HG03060 (cell line): ENCODE measurements around the gene CERK.
"Not testable (repeated sequence)": the region's sequence is repeated elsewhere in the genome, so short reads cannot be mapped to it uniquely, and the experiment has no call there.

ENCODE experiments used
- ATAC-seq: cut with Tn5 transposase; IDR thresholded peaks from one replicate; pipeline ENCODE4 v1.9.1; 2021; ENCODE audit warnings: low read depth, moderate number of reproducible peaks; ENCODE audit not compliant: unreplicated experiment

CERK gene

DNA sequence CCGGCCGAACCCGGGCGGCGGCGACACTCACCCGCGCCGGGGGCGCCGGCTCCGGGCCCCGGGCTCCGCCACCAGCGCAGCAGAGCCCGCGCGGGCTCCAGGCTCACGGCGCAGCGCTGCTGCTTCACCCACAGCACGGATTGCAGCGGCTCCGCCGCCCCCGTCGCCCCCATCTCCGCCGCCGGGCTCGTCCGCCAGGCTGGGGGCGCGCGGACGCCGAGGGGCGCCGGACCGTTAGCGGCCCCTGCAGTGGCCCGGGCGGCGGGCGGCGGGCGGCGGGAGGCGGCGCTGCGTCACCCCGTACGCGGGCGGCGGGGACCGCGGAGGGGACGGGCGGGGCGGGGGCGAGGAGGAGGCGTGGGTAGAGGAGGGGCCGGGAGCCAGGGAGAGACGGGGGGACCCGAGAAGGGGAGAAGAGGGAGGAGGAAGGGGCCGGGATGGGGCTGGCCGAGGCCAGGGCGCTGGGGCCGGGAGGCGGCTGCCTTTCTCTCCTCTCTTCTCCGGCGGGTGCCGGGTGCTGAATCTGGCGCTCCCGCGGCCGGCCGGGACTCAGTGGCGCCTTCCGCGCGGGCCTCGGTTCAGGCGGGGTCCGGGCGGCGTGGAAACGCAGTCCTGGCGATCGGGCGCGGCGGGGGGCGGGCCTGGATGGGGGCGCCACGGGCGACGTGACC, at the start of gene CERK:
Gene CERK (minus strand): TSS at position 277 of the 671 bp plus-strand sequence. CDS start 104 bp downstream, at position 173.
- no peak for ATAC-seq

DNA sequence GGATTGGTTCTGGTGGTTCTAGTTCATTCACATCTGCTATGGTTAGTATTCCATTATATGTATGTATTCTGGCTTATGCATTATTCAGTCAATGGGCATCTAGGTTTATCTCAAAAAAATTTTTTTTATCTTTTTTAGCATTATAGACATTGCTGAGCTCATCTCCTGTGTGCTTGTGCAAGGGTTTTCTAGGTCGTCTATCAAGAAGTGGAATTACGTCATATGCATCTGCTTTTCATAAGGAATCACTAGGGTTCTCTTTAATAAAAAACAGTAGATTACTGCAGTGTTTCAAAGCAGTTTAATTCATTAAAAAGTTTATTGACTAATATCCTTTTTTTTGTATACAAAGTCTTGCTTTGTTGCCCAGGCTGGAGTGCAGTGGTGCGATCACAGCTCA, 45.7 kb upstream of the CERK start:
- ATAC-seq: no peak

DNA sequence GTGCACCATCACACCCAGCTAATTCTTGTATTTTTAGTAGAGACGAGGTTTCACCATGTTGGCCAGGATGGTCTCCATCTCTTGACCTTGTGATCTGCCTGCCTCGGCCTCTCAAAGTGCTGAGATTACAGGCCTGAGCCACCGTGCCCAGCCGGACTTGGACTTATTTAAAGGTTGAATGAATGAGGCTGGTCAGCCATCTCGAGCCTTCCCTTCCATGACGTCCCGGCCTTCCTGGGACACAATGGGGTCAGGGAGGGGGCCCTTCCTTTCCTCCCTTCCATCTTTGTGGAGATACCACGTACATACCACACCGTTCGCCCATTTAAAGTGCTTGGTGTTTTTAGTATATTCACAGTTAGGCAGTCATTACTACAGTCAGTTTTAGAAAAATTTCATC, 44.1 kb upstream of the CERK start:
- ATAC-seq: not testable (repeated sequence)

DNA sequence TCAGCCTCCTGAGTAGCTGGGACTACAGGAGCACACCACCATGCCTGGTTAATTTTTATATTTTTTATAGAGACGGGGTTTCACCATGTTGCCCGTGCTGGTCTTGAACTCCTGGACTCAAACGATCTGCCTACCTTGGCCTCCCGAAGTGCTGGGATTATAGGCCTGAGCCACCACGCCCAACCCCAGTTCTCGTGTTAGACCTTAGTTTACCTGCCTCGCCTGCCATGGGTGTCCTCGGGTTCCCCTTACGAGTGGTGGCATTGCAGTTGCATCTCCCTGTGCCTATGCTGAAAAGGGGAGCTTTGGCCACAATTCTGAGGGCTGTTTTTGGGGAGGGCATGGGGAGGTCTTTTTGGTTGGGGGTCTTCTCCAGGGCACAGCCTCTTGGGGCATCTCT, 43.2 kb upstream of the CERK start:
- ATAC-seq: no peak

DNA sequence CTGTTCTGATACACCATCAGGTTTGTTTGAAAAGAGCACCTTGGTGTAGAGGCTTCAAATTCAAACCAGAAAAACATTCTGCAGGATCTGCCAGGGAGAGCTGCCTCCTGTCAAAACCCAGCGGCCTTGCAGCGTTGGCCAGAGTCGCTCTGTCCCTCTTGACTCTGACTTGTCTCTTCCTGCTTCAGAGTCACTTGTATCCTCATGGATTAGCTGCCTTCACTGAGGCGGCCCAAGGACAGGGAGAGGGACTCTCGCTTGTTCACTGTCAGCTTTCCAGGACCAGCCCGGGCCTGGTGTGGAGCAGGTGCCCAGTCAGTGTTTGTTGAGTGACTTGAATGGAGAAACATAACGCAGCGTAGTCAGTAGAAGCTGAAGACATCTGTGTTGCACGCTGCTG, 42.4 kb upstream of the CERK start:
- no peak for ATAC-seq

GRCh38 chr22:46779651-46780050, 41.6 kb upstream of the CERK start:
- no peak for ATAC-seq

DNA sequence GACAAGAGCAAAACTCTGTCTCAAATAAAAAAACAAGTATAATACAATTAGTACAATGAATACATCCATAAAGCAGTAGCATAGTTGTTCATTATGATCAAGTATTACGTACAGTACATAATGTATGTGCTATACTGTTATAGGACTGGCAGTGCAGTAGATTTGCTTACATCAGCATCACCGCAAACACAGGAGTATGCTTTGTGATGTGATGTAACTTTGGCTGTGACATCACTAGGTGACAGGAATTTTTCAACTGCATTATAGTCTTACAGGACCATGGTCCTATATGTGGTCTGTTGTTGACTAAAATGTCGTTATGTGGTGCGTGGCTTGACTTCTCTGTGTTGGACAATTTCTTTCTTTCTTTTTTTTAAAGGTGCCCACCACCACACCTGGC, 41.0 kb upstream of the CERK start:
- no peak for ATAC-seq

GRCh38 chr22:46777609-46777970, 39.5 kb upstream of the CERK start:
- no peak for ATAC-seq

GRCh38 chr22:46776876-46777608, 39.0 kb upstream of the CERK start:
- ATAC-seq: no peak

- no peak for ATAC-seq
Observed at GRCh38 chr22:46775850-46776826, 38.1 kb upstream of the CERK start.

DNA sequence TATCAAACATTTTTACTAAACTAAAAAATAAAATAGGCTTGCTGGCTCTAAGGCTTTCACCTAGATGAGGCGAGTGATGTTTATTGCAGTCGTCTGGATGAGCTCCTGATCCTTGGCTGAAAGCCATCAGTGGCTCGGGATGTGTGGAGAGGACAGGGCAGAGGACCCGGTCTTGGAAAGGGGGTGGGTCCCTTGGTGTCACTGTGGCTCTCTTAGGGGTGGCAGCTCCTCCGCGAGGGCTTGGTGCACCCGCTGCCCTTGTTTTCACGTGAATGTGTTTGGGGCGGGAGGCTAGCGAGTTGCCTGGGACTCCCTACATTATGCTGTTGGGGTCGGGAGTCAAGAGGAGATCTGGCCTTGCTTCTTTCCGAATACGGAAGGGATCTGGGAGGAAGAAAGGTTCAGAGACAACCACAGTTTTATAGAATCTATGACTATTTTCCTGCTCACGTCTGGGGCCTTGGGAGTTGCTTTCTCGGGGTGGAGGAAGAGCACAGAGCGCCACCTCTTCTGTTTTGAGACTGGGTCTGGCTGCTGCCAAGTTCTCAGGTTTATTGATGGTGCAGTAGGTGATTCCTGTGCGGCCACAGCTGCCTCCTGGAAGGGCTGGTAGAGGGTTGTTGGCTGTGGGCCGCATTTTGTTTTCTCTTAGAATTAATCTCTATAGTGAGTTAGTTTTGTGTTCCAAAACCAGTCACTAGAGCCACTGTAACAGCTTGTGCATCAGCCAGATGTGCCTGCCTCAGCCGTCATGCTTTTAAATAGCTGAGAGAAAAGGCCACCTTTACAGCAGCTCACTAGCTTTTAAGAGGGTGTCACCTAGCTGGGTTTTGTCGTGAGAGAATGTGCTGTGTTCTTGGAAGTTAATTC, 37.2 kb upstream of the CERK start:
- ATAC-seq: no peak

- peak; percentile 15 for ATAC-seq
Observed at GRCh38 chr22:46774253-46774979, 36.4 kb upstream of the CERK start.

GRCh38 chr22:46773076-46773475, 35.0 kb upstream of the CERK start:
- ATAC-seq: no peak

GRCh38 chr22:46770726-46771125, 32.7 kb upstream of the CERK start:
- no peak for ATAC-seq

DNA sequence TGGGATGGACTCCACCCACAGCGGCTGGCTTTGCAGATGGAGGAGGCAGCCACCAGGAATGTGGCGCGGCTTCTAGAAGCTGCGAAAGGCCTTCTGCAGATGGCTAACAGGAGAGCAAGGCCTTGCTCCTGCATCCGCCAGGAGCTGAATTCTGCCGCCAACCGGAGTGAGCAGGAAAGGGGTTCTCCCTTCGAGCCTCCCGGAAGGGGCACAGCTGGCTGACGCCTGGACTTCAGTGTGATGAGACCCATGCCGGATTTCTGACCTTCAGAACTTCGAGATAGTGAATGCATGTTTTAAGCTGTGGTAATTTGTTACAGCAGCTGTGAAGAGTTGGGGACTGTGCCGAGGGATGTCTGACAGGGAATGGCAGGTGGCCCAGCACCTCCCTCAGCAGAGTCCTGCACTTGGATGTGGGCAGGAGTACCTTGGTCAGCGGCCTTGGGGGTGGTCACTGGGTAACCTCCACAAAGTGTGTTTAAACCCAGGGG, 32.1 kb upstream of the CERK start:
- no peak for ATAC-seq

- no peak for ATAC-seq
Observed at GRCh38 chr22:46769706-46770105, 31.7 kb upstream of the CERK start.

DNA sequence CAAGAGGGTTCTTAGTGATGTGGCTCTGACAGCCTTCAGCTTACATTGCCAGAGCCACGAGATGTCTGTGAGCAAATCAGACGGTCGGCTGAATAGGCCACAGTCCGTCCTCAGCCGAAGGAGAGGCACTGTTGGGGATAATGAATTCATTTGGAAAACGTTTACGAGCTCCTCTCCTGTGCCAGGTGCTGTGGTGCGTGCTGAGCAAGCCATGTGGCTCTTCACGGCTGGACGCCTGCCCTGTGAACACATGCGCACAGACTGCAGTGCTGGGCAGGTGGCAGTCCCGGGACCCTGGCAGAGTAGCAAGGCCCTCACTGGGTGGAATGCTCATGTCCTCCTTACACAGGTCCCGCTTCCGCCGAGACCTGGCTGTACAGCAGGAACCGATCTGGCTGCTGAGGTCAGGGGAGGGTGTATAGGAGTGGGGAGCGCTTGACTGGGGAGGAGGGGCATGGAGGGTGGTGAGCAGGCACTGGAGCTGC, 31.2 kb upstream of the CERK start:
- no peak for ATAC-seq

DNA sequence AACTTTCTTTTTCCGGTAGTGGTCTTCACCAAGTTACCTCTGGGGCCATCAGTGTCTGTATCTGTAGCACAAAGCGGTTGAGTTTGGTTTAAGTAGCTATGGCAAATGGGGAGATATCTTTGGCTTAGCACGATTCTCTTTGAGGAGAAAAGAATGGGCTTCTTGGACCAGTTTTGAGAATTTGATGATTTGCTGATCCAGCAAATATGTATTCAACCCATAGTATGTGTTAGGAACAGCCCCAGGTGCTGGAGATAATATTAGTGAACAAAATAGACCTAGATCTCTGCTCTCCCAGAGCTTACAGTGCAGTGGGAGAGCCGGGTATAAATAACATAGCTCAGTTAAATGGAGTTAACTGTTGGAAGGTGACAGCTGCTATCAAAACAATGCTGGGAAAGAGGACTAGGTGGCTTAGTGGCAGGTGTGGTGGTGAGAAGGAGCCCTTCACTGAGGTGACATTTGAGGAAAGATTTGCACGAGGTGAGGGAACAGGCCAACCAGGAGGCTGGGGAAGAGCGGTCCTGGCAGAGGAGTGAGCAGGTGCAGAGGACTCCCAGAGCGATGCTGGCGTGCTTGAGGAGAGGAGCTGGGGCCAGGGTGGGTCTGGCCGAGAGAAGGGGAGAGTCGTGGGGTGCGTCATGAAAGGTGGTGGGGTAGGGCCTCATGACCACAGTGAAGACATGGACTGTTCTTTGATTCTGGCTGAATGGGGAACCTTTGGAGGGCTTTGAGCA, 29.4 kb upstream of the CERK start:
- no peak for ATAC-seq

- no peak for ATAC-seq
Observed at GRCh38 chr22:46766611-46767010, 28.6 kb upstream of the CERK start.
